OCI-LY3 (cell line): ENCODE data around the gene UNC13A.

Source experiments
- H2AFZ ChIP-seq: fragments of 200-600, 300-600 bp; shearing (Covaris generic); 2 replicates; pipeline ENCODE4 v1.6.0; 2014; ENCODE audit warnings: antibody characterized with exemption, low read depth, low read length
- H3K27ac ChIP-seq: fragments of 200-600, 300-600 bp; sonication (generic); 2 replicates; pipeline ENCODE4 v1.5.1; 2014; ENCODE audit warnings: mild to moderate bottlenecking, low read length, moderate library complexity, mixed read lengths
- H3K27me3 ChIP-seq: fragments of 200-600, 300-600 bp; sonication (generic); 2 replicates; pipeline ENCODE4 v1.6.1; 2014; ENCODE audit warnings: low read depth, low read length, mixed read lengths
- H3K36me3 ChIP-seq: fragments of 200-600, 300-600 bp; sonication (generic); replicated peaks from 2 replicates; pipeline ENCODE3; 2014; ENCODE audit warnings: low read depth, low read length, mixed read lengths
- H3K4me1 ChIP-seq: fragments of 300-600, 200-600 bp; sonication (generic); 2 replicates; pipeline ENCODE4 v1.6.1; 2014; ENCODE audit warnings: low read length, mixed read lengths
- H3K4me2 ChIP-seq: fragments of 200-600, 300-600 bp; sonication (generic); 2 replicates; pipeline ENCODE4 v1.6.1; 2014; ENCODE audit warnings: low read length, mixed read lengths
- H3K4me3 ChIP-seq: fragments of 300-600, 200-600 bp; sonication (generic); 2 replicates; pipeline ENCODE4 v1.5.1; 2014; ENCODE audit warnings: antibody characterized with exemption, mild to moderate bottlenecking, low read length, moderate library complexity
- H3K79me2 ChIP-seq: fragments of 300-600, 200-600 bp; shearing (Covaris generic); 2 replicates; pipeline ENCODE4 v1.6.1; 2014; ENCODE audit warnings: mild to moderate bottlenecking, low read length, mixed read lengths
- H3K9ac ChIP-seq: fragments of 300-600, 200-600 bp; shearing (Covaris generic); 2 replicates; pipeline ENCODE4 v1.6.0; 2014; ENCODE audit warnings: mild to moderate bottlenecking, low read length, moderate library complexity
- H3K9me3 ChIP-seq: fragments of 200-600, 300-600 bp; shearing (Covaris generic); 2 replicates; pipeline ENCODE4 v1.6.1; 2014; ENCODE audit warnings: low read length, mixed read lengths; ENCODE audit not compliant: insufficient read depth
- H4K20me1 ChIP-seq: fragments of 200-600, 300-600 bp; sonication (generic); 2 replicates; pipeline ENCODE4 v1.6.1; 2016; ENCODE audit warnings: low read length, mixed read lengths; ENCODE audit not compliant: insufficient read depth
- CTCF ChIP-seq: fragments of 200-600, 300-600 bp; sonication (generic); IDR thresholded peaks from 2 replicates; pipeline ENCODE4 v1.5.1; 2014; ENCODE audit warnings: antibody characterized with exemption, low read length, low read depth
- EZH2phosphoT487 ChIP-seq: fragments of 200-600 bp; shearing (Covaris generic); IDR thresholded peaks from 2 replicates; pipeline ENCODE4 v1.6.1; 2018; ENCODE audit warnings: antibody characterized with exemption, mixed run types, low read depth

Gene UNC13A

GRCh38 chr19:17721111-17721628 lies 33.0 kb upstream of the UNC13A start:
- Histone ChIP-seq H4K20me1 (peaks cover 21% of the 10 kb centered on the region), H3K36me3 (peaks cover 25% of the 10 kb centered on the region), H3K9ac (no peak overlapping the region), H3K4me1 (peaks cover 23% of the 10 kb centered on the region), H2AFZ (no peak overlapping the region), H3K9me3 (no peaks in the 10 kb centered on the region), H3K4me3 (peak overlapping the region; percentile 94), H3K27ac (no peak overlapping the region), H3K4me2 (peak overlapping the region; percentile 99), H3K79me2 (peaks cover 34% of the 10 kb centered on the region), H3K27me3 (no peaks in the 10 kb centered on the region)
- TF ChIP-seq EZH2phosphoT487 (no peak), CTCF (no peak)

GRCh38 chr19:17720440-17720839 lies 32.3 kb upstream of the UNC13A start:
- peak overlapping the region; percentile 85 for H3K9ac ChIP-seq
- no peak overlapping the region for H2AFZ ChIP-seq
- peaks cover 34% of the 10 kb centered on the region for H3K79me2 ChIP-seq
- H3K4me1 ChIP-seq, result peaks cover 23% of the 10 kb centered on the region
- no peaks in the 10 kb centered on the region for H3K9me3 ChIP-seq
- peaks cover 20% of the 10 kb centered on the region for H3K36me3 ChIP-seq
- peak overlapping the region; percentile 99 for H3K4me2 ChIP-seq
- H4K20me1 ChIP-seq, result peaks cover 21% of the 10 kb centered on the region
- no peaks in the 10 kb centered on the region for H3K27me3 ChIP-seq
- TF ChIP-seq CTCF (no peak), EZH2phosphoT487 (no peak)
- H3K27ac ChIP-seq, result no peak overlapping the region
- peak overlapping the region; percentile 94 for H3K4me3 ChIP-seq

GRCh38 chr19:17719730-17720400 lies 31.7 kb upstream of the UNC13A start:
- no peaks in the 10 kb centered on the region for H3K27me3 ChIP-seq
- no peak overlapping the region for H3K27ac ChIP-seq

More at GRCh38 chr19:17719730-17720400, 31.7 kb upstream of the UNC13A start:
- Histone ChIP-seq H3K36me3 (peaks cover 15% of the 10 kb centered on the region), H3K4me2 (peak overlapping the region; percentile 99), H4K20me1 (peaks cover 21% of the 10 kb centered on the region), H3K9ac (peak overlapping the region; percentile 85), H3K79me2 (peaks cover 34% of the 10 kb centered on the region), H3K9me3 (no peaks in the 10 kb centered on the region), H3K4me1 (peaks cover 23% of the 10 kb centered on the region), H3K4me3 (peak overlapping the region; percentile 94), H2AFZ (no peak overlapping the region)
- TF ChIP-seq CTCF (no peak), EZH2phosphoT487 (no peak)
